NOMO-1 (cell line): ENCODE measurements around the gene ZNF782.
"Not testable (repeated sequence)": the region's sequence is repeated elsewhere in the genome, so short reads cannot be mapped to it uniquely, and the experiment has no call there.

ENCODE experiments used
- DNase-seq, 2 experiments: peaks; one replicate each; lab custom pipeline; 2025; ENCODE audit not compliant: unreplicated experiment in 2 of 2; lab: John Stamatoyannopoulos, UW

Gene ZNF782

GRCh38 chr9:96854651-96855273 is 448 bp upstream of the ZNF782 start:
- DNase-seq = no peak

- DNase-seq = no peak
Observed at GRCh38 chr9:96852676-96853075, 1.6 kb downstream of the ZNF782 start.

- DNase-seq = no peak
Observed at GRCh38 chr9:96844040-96844439, 10.3 kb downstream of the ZNF782 start.

- no peak for DNase-seq
Observed at GRCh38 chr9:96818533-96818932, 35.8 kb downstream of the ZNF782 start.

- no peak for DNase-seq
Observed at GRCh38 chr9:96817973-96818372, 36.3 kb downstream of the ZNF782 start.

GRCh38 chr9:96813607-96814006 is 40.7 kb downstream of the ZNF782 start:
- DNase-seq = no peak

GRCh38 chr9:96798959-96799358 is 55.4 kb downstream of the ZNF782 start:
- DNase-seq = not testable (repeated sequence)

- no peak for DNase-seq
Observed at GRCh38 chr9:96784021-96784420, 70.3 kb downstream of the ZNF782 start.

GRCh38 chr9:96782235-96782634 is 72.1 kb downstream of the ZNF782 start:
- no peak for DNase-seq

- no peak for DNase-seq
Observed at GRCh38 chr9:96781552-96781951, 72.8 kb downstream of the ZNF782 start.

GRCh38 chr9:96779089-96779488 is 75.2 kb downstream of the ZNF782 start:
- peak in 1 of 2 experiments; percentile 27 for DNase-seq

- no peak for DNase-seq
Observed at GRCh38 chr9:96777426-96777864, 76.9 kb downstream of the ZNF782 start.

GRCh38 chr9:96771124-96771523 is 83.2 kb downstream of the ZNF782 start:
- no peak for DNase-seq

- DNase-seq = no peak
Observed at GRCh38 chr9:96769989-96770388, 84.3 kb downstream of the ZNF782 start.
